ENCODE measurements around the gene HS6ST2. TPM values are rescaled to one million over a fixed set of nuclear protein-coding genes. Genes with fewer than 3 reads are reported as not detected.

The HS6ST2 gene
- total and polyA plus RNA-seq, 4 donors: under 0.01 to 1.4 (median 0.01) TPM; not detected in 1

DNA sequence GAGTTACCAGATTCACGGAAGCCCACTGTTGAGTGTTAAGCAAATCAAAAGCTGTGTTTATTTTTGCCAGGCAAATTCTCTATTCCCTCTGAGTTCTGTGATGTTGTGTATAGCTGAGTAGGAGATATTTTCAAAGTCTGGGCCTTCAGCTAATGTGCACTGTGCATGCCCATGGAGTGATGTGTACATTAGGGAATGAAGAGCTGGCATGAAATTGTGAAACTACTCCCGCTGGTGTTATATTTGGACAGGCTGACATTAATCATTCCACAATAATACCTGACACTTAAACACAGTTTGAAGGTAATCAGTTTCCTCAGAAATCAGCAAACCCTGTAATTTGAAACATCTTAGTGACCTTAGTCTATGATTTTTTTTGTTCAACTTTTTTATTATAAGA lies 381.5 kb downstream of the HS6ST2 start:
- TF ChIP-seq SP1 (IDR thresholded peaks at IDR 0.05) (no peak), RXRA (IDR thresholded peaks at IDR 0.05) (no peak), NR2F2 (IDR thresholded peaks at IDR 0.05) (no peak), FOXA1 (IDR thresholded peaks at IDR 0.05) (no peak), GABPA (IDR thresholded peaks at IDR 0.05 in 1 of 2, conservative IDR thresholded peaks at IDR 0.05 in 1 of 2) (no peak), REST (IDR thresholded peaks at IDR 0.05) (no peak), FOXA2 (IDR thresholded peaks at IDR 0.05) (no peak), YY1 (IDR thresholded peaks at IDR 0.05) (no peak)
- Histone ChIP-seq H3K27ac (ENCODE audit: low read depth in 1 of 2, low read length in 2 of 2) (no peak overlapping the region), H3K4me1 (ENCODE audit: control insufficient read depth in 4 of 4, insufficient read depth in 4 of 4, low read length in 3 of 4) (no peaks in the 10 kb centered on the region), H3K36me3 (ENCODE audit: control insufficient read depth in 4 of 4, insufficient read depth in 3 of 4, low read depth in 1 of 4, low read length in 3 of 4) (no peaks in the 10 kb centered on the region), H3K27me3 (ENCODE audit: control insufficient read depth in 4 of 4, insufficient read depth in 4 of 4, low read length in 3 of 4) (no peaks in the 10 kb centered on the region), H3K9ac (ENCODE audit: low read depth in 1 of 2, low read length in 2 of 2) (no peak overlapping the region), H3K9me3 (ENCODE audit: control insufficient read depth in 4 of 4, low read length in 3 of 4) (no peaks in the 10 kb centered on the region), H3K4me3 (ENCODE audit: low read depth in 1 of 3, low read length in 3 of 3) (no peak overlapping the region)
- 71% methylated on average over 2 of the region's 2 CpGs for WGBS
- DNase-seq (ENCODE audit: low spot score): no peak

Small RNA genes lying within 50 kb of the gene (small RNA-seq; reads per million reads assigned to genes)
- gene RNU6-98P: not detected
- gene Z82205.1: not detected

Other genes starting within 250 kb of the HS6ST2 start
- not detected for gene USP26, start 138.5 kb upstream of the HS6ST2 start, total RNA-seq
- not detected for gene USP26, start 138.5 kb upstream of the HS6ST2 start, polyA plus RNA-seq